Right atrium auricular region (tissue), 2 donors: ENCODE measurements around the gene CTSE. TPM values are rescaled to one million over a fixed set of nuclear protein-coding genes. Genes with fewer than 3 reads are reported as not detected.
"Not testable (repeated sequence)": the region's sequence is repeated elsewhere in the genome, so short reads cannot be mapped to it uniquely, and the experiment has no call there.

Source experiments
- DNase-seq: peaks from one replicate; pipeline ENCODE4 v3.0.0-alpha.2; 2019; ENCODE audit warnings: low spot score
- H3K27ac ChIP-seq, 2 donors: fragments of 200-600 bp; sonication (generic); 1 replicate in 1 of 2; 2 replicates in 1 of 2; pipeline ENCODE4 v1.5.1; 2016 to 2019
- H3K27me3 ChIP-seq, 2 donors: fragments of 200-600 bp; sonication (generic); one replicate each; pipeline versions ENCODE4 v1.5.1 to v1.6.0; 2017 to 2019
- H3K36me3 ChIP-seq: fragments of 200-600 bp; sonication (generic); one replicate; pipeline ENCODE4 v1.5.1; 2016
- H3K4me1 ChIP-seq, 2 donors: fragments of 200-600 bp; sonication (generic); one replicate each; pipeline versions ENCODE4 v1.5.1 to v1.6.0; 2017 to 2019
- H3K4me3 ChIP-seq, 2 donors: fragments of 200-600 bp; sonication (generic); 1 replicate in 1 of 2; 2 replicates in 1 of 2; pipeline ENCODE4 v1.5.1; 2017 to 2019; ENCODE audit warnings: mild to moderate bottlenecking in 1 of 2, moderate library complexity in 1 of 2
- H3K9me3 ChIP-seq, 2 donors: fragments of 200-600 bp; sonication (generic); one replicate each; pipeline ENCODE4 v1.5.1; 2019
- CTCF ChIP-seq, 2 donors: fragments of 200-600 bp; sonication (generic); IDR thresholded peaks; one replicate each; pipeline ENCODE4 v1.5.1; 2019; ENCODE audit warnings: antibody characterized with exemption in 2 of 2
- total RNA-seq, 2 donors: library from RNA; depleted of rRNA; stranded (reverse); fragments of >200 nt; gene quantifications; one replicate each; pipeline ENCODE4 v1.1.0, GENCODE V29; 2016

Gene CTSE
- total RNA-seq, 2 donors from 2014 or later = 1.1 TPM; not detected in 1

DNA sequence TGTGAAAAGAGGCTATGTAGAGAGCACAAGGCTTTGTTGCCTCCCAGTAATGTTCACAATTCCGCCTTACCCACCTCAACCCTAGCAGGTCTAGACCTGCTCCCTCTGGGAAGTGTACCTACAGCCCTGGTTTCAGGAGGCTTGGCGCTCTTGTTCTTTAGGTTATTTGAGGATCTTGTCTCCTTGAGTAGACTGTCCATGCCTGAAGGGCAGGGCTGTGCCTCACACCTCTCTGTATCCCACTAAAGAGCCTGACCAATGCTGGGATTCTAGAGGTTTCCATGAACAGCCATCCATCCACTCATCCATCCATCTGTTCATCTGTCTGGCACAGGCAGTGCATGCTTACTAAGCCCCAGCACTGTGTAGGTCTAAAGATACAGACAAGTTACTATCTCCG, 21.5 kb downstream of the CTSE start:
- peak overlapping the region; percentile 19 to 75 for H3K27ac ChIP-seq
- TF ChIP-seq CTCF (IDR thresholded peaks at IDR 0.05) = no peak
- no peaks in the 10 kb centered on the region for H3K27me3 ChIP-seq
- H3K4me1 ChIP-seq = peaks cover 0 to 57% of the 10 kb centered on the region in 2 donors
- no peaks in the 10 kb centered on the region for H3K9me3 ChIP-seq
- peak overlapping the region in 1 of 2 donors; percentile 40 for H3K4me3 ChIP-seq
- H3K36me3 ChIP-seq = no peaks in the 10 kb centered on the region
- DNase-seq = no peak

DNA sequence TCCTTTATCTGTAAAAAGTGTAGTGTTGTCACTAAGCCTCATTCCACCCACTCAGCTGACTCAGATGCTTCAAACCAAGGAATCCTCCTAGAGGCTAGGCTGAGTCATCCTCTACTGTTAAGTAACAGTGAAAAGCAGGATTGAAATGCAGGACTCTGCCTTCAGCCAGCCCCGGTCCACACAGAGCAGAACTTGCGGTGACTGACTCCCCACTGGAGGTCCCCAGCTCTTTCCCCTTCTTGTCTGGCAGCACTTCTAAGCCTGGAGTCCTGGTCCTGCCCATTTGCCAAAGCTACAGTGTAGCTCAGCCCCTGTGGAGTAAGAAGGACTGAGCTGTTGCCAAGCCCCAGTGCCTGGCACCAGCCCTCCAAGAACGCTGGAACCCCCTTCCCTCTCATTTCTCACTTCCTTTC, 22.2 kb downstream of the CTSE start:
- Histone ChIP-seq H3K27ac (peak overlapping the region; percentile 19 to 75), H3K27me3 (no peaks in the 10 kb centered on the region), H3K9me3 (no peaks in the 10 kb centered on the region), H3K36me3 (no peaks in the 10 kb centered on the region), H3K4me3 (peak overlapping the region in 1 of 2 donors; percentile 10), H3K4me1 (peaks cover 0 to 57% of the 10 kb centered on the region in 2 donors)
- DNase-seq = peak; percentile 75
- no peak for TF ChIP-seq CTCF (IDR thresholded peaks at IDR 0.05)

DNA sequence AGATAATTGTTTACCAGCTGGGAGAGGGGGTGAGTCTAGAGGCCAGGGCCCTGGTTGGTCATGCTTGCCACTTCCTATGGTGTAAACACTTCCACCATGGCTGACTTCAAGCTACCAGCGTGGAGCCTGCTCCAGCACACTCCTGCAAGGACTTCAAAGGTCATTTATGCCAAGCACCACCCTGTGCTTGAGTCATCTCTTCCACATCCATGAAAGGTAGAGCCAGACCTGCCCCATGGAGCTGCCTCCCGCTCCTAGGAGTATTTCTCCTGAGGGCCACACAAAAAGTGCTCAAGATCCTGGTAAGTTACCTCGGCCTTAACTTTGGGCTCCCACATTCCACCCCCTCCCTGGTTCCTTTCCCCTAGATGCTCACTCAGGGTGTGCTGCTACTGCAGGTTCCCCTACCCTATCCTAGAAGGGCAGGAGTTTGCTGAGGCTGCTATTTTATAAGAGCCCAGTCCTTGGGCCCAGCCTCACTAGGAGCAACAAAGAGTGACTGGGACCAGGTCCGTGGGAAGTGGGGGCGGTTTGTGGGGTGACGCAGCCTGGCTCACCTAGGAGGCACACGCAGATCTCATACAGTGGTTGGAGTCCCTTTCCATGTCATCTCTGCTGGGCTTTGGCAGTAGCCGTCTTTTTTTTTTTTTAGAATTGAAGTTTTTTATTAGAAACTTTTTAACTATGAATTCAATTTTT, 22.9 kb downstream of the CTSE start:
- no peak overlapping the region for H3K4me3 ChIP-seq
- no peaks in the 10 kb centered on the region for H3K36me3 ChIP-seq
- DNase-seq = no peak
- peaks cover 0 to 57% of the 10 kb centered on the region in 2 donors for H3K4me1 ChIP-seq
- no peaks in the 10 kb centered on the region for H3K27me3 ChIP-seq
- peak overlapping the region in 1 of 2 donors; percentile 49 for H3K27ac ChIP-seq
- no peak for TF ChIP-seq CTCF (IDR thresholded peaks at IDR 0.05)
- H3K9me3 ChIP-seq = no peaks in the 10 kb centered on the region

GRCh38 chr1:205998457-205999241, 25.0 kb downstream of the CTSE start:
- H3K9me3 ChIP-seq = no peaks in the 10 kb centered on the region
- peak overlapping the region; percentile 67 to 78 for H3K27ac ChIP-seq
- H3K27me3 ChIP-seq = no peaks in the 10 kb centered on the region
- H3K4me3 ChIP-seq = no peak overlapping the region
- H3K36me3 ChIP-seq = no peaks in the 10 kb centered on the region
- peaks cover 0 to 46% of the 10 kb centered on the region in 2 donors for H3K4me1 ChIP-seq
- no peak for DNase-seq
- TF ChIP-seq CTCF (IDR thresholded peaks at IDR 0.05) = no peak

DNA sequence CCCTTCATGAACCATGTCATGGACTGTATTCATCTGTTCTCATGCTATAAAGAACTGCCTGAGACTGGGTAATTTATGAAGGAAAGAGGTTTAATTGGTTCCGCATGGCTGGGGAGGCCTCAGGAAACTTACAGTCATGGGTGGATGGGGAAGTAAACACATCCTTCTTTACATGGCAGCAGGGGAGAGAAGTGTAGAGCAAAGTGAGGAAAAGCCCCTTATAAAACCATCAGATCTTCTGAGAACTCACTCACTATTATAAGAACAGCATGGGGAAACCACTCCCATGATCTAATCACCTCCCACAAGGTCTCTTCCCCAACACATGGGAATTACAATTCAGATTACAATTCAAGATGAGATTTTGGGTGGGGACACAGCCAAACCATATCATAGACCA, 27.1 kb downstream of the CTSE start:
- not testable (repeated sequence) for H3K4me3 ChIP-seq, H3K27me3 ChIP-seq, H3K27ac ChIP-seq, H3K9me3 ChIP-seq, H3K36me3 ChIP-seq, DNase-seq
- peaks cover 0 to 26% of the 10 kb centered on the region in 2 donors for H3K4me1 ChIP-seq

DNA sequence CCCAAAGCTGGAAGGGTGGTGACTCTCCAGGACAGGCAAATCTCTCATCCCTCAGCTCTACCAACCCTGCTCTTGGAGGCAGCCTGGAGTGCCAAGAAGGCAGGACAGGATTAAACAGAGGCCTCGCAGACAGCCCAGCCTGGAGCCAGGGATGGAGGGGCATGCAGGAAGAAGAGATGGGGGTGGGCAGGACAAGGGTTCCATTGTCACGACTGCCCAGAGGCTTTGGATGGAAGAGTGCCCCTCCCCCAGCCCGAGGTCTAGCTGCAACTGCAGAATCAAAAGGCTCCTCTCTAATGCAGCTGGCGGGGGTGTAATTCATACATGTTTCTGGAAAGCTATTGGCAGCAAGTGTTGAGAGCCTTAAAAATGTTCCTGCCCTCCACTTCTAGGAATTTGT, 29.3 kb downstream of the CTSE start:
- H3K36me3 ChIP-seq = no peaks in the 10 kb centered on the region
- H3K27me3 ChIP-seq = no peaks in the 10 kb centered on the region
- no peak overlapping the region for H3K27ac ChIP-seq
- no peaks in the 10 kb centered on the region for H3K9me3 ChIP-seq
- H3K4me1 ChIP-seq = peaks cover 0 to 17% of the 10 kb centered on the region in 2 donors
- no peak for TF ChIP-seq CTCF (IDR thresholded peaks at IDR 0.05)
- H3K4me3 ChIP-seq = no peak overlapping the region
- DNase-seq = no peak
